Natural killer cell treated with Interleukin-12 subunit alpha and Interleukin-12 subunit beta and Interleukin-15 and Interleukin-18, amount 100 ng/mL, for 72 hours (primary cell): ENCODE results near the gene DUSP7. TPM values are rescaled to one million over a fixed set of nuclear protein-coding genes. Genes with fewer than 3 reads are reported as not detected.
"Not testable (repeated sequence)": the region's sequence is repeated elsewhere in the genome, so short reads cannot be mapped to it uniquely, and the experiment has no call there.

Experiments
- ATAC-seq, 2 donors: fragments of 150-1000 bp; cut with Tn5 transposase in 1 of 2; sonication (Bioruptor Pico), chemical (Tn5 transposase) in 1 of 2; 2 replicates each; pipeline ENCODE4 v1.10.0; 2021
- DNase-seq: peaks from one replicate; pipeline ENCODE4 v3.0.0; 2022; ENCODE audit warnings: low spot score
- H3K27ac Mint-ChIP-seq, 2 donors: 1 replicate in 1 of 2; 2 replicates in 1 of 2; pipeline ENCODE4 v1.8.0; 2022; ENCODE audit warnings: mixed read lengths in 2 of 2, mild to moderate bottlenecking in 1 of 2, moderate library complexity in 1 of 2
- H3K27me3 Mint-ChIP-seq, 2 donors: 1 replicate in 1 of 2; 2 replicates in 1 of 2; pipeline ENCODE4 v1.8.0; 2022; ENCODE audit warnings: mixed read lengths in 2 of 2
- H3K36me3 Mint-ChIP-seq: one replicate; pipeline ENCODE4 v1.8.0; 2022; ENCODE audit warnings: mixed read lengths
- H3K4me1 Mint-ChIP-seq, 2 donors: 1 replicate in 1 of 2; 2 replicates in 1 of 2; pipeline ENCODE4 v1.8.0; 2022; ENCODE audit warnings: low read depth in 2 of 2, mixed read lengths in 2 of 2, mild to moderate bottlenecking in 1 of 2
- H3K4me3 Mint-ChIP-seq: one replicate; pipeline ENCODE4 v1.8.0; 2022; ENCODE audit warnings: mixed read lengths
- H3K9me3 Mint-ChIP-seq: 2 replicates; pipeline ENCODE4 v1.8.0; 2022; ENCODE audit warnings: mixed read lengths
- total RNA-seq, 2 donors: library from RNA; stranded (reverse); gene quantifications; one replicate each; pipeline ENCODE4 v1.2.3, GENCODE V29; 2022

The DUSP7 gene
- total RNA-seq, 2 donors from 2014 or later, result 19.4 to 31.0 TPM

DNA sequence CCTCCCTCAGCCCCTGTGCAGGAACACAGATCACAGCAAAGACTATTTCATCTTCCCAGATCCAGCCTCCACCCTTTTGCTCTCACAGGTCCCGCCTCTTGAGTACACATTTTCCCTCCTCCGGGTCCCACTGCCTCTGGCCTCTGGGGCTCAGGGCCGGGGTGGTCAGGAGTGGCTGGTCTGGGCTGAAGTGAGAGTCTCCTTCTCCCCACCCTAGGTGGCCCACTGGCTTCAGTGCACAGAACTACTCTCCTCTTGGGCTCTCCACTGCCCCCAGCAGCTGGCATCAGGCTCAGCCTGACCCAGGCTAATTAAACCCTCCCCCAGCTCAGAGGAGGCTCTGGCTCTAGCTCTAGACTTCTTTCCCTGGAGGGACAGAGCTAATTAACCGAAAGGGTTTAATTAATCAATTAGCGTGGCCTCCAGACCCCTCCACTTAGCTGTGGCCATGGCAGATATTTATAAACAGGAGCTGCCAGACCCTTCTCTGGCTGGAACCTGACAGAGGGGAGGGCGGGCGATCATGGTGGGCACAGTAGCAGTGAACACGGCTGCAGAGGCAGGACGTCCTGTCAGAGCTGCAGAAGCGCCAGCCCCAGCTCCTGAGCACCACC is 15.1 kb downstream of the DUSP7 start:
- no peak overlapping the region for H3K4me3 Mint-ChIP-seq
- ATAC-seq (no peak), DNase-seq (no peak)
- H3K27me3 Mint-ChIP-seq, result no peaks in the 10 kb centered on the region
- no peaks in the 10 kb centered on the region for H3K9me3 Mint-ChIP-seq
- no peaks in the 10 kb centered on the region for H3K4me1 Mint-ChIP-seq
- no peaks in the 10 kb centered on the region for H3K36me3 Mint-ChIP-seq
- peak overlapping the region in 1 of 2 donors; percentile 50 for H3K27ac Mint-ChIP-seq

DNA sequence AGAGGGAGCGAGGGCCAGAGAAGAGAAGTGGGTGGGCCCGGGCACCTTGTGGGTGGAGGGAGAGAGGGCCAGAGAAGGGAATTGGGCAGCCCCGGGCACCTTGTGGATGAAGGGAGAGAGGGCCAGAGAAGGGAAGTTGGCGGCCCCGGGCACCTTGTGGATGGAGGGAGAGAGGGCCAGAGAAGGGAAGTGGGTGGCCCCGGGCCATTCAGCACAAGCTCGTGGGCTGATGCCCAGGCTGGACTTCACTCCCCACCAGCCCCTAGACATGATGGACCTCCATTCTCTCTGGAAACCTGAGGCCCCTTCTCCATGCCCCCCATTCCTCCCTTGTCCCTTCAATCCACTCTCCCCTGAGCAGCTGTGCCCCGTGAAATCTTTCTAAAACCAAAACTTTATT is 15.8 kb downstream of the DUSP7 start:
- ATAC-seq (no peak), DNase-seq (no peak)
- no peaks in the 10 kb centered on the region for H3K27me3 Mint-ChIP-seq
- peak overlapping the region in 1 of 2 donors; percentile 50 for H3K27ac Mint-ChIP-seq
- H3K4me3 Mint-ChIP-seq, result no peak overlapping the region
- no peaks in the 10 kb centered on the region for H3K36me3 Mint-ChIP-seq
- H3K9me3 Mint-ChIP-seq, result no peaks in the 10 kb centered on the region
- no peaks in the 10 kb centered on the region for H3K4me1 Mint-ChIP-seq

DNA sequence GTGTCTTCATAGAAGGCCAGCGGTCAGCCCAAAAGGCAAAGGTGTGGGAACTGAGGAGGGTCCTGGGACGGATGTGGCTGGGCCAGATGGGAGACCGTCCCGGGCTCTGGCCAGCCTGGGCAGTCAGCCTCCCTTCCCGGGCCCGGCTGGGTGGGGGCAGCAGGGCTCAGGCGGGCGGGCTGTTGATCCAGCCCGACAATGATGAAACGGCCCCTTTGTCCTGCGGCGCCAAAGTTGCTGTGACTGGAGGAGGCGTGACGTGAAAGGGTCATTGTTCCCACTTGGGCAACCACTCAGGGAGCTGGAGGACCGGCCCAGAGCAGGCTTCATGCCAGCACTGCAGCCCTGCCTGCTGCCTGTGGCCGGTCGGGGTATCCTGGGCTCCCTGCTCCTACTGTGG is 16.5 kb downstream of the DUSP7 start:
- DNase-seq (no peak), ATAC-seq (no peak)
- Mint-ChIP-seq H3K4me1 (no peaks in the 10 kb centered on the region), H3K27ac (no peak overlapping the region), H3K9me3 (no peaks in the 10 kb centered on the region), H3K4me3 (no peak overlapping the region), H3K27me3 (no peaks in the 10 kb centered on the region), H3K36me3 (no peaks in the 10 kb centered on the region)

DNA sequence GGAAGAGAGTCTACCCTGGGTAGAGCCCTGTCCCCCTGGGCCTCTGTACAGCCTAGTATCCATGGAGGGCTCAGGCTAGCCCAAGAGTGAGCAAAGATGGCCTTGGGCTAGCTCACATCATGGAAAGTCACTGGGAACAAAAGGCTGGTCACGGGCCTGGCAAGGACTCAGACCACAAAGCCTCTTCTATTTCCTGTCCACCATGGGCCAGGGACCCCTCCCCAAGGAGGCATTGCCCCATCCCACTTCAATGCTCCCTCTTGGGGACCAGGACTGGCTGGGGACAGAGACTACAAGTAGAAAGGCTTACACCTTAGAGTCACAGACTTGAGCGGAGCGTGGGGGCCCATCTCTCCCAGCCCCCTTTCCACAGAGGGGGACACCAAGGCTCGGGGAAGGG is 16.9 kb downstream of the DUSP7 start:
- Mint-ChIP-seq H3K4me3 (no peak overlapping the region), H3K4me1 (no peaks in the 10 kb centered on the region)

DNA sequence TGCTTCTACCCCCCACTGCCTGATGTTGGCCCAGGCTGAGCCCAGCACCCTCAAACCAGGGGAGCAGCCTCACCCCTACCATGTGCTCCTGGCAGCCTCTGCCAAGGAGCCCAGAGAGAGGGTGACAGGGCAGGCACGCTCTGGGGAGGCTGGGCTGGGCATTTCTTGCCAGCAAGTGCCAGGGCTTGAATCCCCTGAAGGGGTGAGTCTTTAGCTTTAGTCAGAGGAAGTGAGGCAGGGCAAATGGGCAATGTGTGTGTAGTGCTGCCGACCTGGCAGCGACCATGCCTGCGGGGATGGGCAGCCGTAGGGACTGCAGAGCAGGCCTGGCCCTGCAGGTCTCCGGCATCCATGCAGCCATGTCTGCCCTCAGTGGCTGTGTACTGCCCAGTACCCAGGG is 18.1 kb downstream of the DUSP7 start:
- ATAC-seq (no peak), DNase-seq (no peak)
- Mint-ChIP-seq H3K4me1 (no peaks in the 10 kb centered on the region), H3K9me3 (no peaks in the 10 kb centered on the region), H3K36me3 (no peaks in the 10 kb centered on the region), H3K27ac (no peak overlapping the region), H3K27me3 (no peaks in the 10 kb centered on the region), H3K4me3 (no peak overlapping the region)

More for the DNA sequence above, 16.9 kb downstream of the DUSP7 start:
- H3K27ac Mint-ChIP-seq, result no peak overlapping the region
- H3K36me3 Mint-ChIP-seq, result no peaks in the 10 kb centered on the region
- no peaks in the 10 kb centered on the region for H3K9me3 Mint-ChIP-seq
- ATAC-seq, result no peak
- no peaks in the 10 kb centered on the region for H3K27me3 Mint-ChIP-seq
- DNase-seq, result no peak

DNA sequence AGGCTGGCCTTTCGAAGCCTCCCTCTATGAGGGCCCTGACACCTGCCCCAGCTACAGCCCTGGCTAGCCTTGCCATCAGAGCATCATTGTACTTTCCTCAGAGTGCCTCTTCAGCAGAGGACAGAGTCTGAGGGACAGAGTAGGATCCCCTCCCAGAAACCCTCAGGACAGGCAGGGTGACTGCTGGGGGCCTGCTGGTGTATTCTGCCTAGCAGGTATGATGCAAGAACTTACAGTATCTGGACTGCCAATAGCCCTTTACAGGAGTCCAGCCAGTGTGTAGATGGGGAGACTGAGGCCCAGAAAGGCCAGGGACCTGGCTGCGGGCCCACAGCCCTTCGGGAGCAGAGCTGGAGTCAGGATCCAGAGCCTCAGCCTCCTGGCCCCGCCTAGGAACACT is 19.1 kb downstream of the DUSP7 start:
- Mint-ChIP-seq H3K4me1 (no peaks in the 10 kb centered on the region), H3K27ac (no peak overlapping the region), H3K9me3 (no peaks in the 10 kb centered on the region), H3K4me3 (no peak overlapping the region), H3K36me3 (no peaks in the 10 kb centered on the region), H3K27me3 (no peaks in the 10 kb centered on the region)
- ATAC-seq, result no peak
- DNase-seq, result no peak

DNA sequence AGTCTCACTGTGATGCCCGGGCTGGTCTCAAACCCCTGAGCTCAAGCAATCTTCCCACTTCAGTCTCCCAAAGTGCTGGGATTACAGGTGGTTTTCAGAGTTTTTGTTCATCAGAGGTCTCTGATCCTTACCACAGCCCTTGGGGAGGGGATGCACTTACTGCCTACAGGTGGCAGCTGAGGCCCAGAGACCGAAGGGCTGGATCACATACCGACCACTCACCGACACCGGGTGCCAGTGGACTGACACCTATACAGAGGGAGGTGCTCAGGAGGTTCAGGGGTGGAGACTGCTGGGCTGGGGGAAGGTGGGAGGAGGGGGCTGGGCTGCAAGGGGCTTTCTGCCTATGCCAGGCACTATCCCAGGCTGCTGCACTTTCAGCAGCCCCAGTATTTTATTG is 19.5 kb downstream of the DUSP7 start:
- DNase-seq, result no peak
- no peak overlapping the region for H3K27ac Mint-ChIP-seq
- H3K4me3 Mint-ChIP-seq, result no peak overlapping the region
- no peaks in the 10 kb centered on the region for H3K4me1 Mint-ChIP-seq
- no peaks in the 10 kb centered on the region for H3K9me3 Mint-ChIP-seq
- no peaks in the 10 kb centered on the region for H3K27me3 Mint-ChIP-seq
- H3K36me3 Mint-ChIP-seq, result no peaks in the 10 kb centered on the region
- no peak for ATAC-seq

DNA sequence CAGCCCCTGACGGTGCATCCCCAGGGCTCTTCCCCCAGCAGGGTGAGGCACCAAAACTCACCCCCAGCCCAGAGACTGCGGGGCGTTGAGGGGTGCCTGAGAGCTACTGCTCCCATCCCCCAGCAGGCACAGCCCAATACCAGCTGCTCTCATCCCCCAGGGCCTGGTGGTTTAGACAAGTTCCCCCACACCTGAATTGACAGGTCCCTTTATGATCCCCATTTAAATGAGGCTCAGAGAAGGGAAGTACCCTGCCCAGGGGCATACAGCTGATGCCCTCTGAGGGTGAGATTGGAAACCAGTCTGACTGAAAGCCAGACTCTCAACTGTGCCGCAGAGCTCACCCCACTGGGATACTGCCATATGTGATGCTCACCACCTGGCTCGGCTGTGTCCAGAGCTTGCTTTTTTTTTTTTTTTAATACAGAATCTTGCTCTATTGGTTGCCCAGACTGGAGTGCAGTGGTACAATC is 20.1 kb downstream of the DUSP7 start:
- Mint-ChIP-seq H3K4me3 (no peak overlapping the region), H3K27ac (no peak overlapping the region), H3K9me3 (no peaks in the 10 kb centered on the region), H3K27me3 (no peaks in the 10 kb centered on the region), H3K4me1 (no peaks in the 10 kb centered on the region), H3K36me3 (no peaks in the 10 kb centered on the region)
- no peak for DNase-seq
- ATAC-seq, result no peak

DNA sequence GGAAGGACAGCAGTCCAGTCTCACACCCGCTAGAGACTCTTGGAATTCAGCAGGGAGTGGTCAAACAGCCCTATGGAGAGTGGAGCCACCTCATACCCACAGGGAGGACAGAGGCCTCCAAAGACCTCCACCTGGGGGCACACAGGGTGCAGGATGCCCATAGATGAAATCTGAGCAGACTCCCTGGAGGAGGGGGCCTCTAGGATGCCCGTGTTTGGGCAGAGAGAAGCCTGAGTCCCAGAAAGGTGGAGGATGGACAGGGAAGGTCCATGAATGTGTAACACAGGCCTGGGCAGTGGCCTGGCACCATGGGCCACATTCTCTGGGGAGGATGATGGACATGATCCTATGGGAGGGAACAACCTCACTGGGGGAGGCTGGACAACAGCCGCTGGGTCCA is 21.7 kb downstream of the DUSP7 start:
- Mint-ChIP-seq H3K36me3 (no peaks in the 10 kb centered on the region), H3K4me3 (no peak overlapping the region), H3K4me1 (no peaks in the 10 kb centered on the region), H3K27me3 (no peaks in the 10 kb centered on the region), H3K27ac (no peak overlapping the region), H3K9me3 (no peaks in the 10 kb centered on the region)
- DNase-seq, result no peak
- ATAC-seq, result no peak

DNA sequence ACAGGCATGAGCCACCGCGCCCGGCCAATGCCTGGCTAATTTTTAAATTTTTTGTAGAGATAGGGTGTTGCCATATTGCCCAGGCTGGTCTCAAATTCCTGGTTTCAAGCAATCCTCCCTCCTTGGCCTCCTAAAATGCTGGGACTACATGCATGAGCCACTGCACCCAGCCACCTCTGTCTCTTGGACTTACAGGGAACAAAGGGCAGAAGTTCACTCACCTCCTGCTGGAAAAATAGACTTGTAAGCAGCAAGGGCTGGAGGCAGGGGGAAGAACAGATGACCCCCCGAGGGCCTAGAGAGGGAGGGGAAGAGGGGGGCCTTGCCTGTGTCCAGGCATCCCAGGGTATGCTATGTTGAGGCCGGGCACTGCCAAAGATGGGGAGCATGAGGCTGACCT is 22.2 kb downstream of the DUSP7 start:
- ATAC-seq, result no peak
- H3K27me3 Mint-ChIP-seq, result no peaks in the 10 kb centered on the region
- DNase-seq, result no peak
- H3K4me1 Mint-ChIP-seq, result no peaks in the 10 kb centered on the region
- H3K27ac Mint-ChIP-seq, result no peak overlapping the region
- no peak overlapping the region for H3K4me3 Mint-ChIP-seq
- no peaks in the 10 kb centered on the region for H3K36me3 Mint-ChIP-seq
- no peaks in the 10 kb centered on the region for H3K9me3 Mint-ChIP-seq

DNA sequence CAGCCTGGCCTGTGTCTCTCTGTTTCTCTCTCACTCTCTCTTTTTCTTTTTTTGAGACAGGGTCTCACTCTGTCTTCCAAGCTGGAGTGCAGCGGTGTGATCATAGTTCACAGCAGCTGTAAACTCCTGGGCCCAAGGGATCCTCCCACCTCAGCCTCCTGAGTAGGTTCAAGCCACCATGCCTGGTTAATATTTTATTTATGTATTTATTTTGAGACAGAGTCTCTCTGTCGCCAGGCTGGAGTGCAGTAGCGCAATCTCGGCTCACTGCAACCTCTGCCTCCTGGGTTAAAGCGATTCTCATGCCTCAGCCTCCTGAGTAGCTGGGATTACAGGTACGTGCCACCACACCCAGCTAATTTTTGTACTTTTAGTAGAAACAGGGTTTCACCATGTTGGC is 22.6 kb downstream of the DUSP7 start:
- H3K4me3 Mint-ChIP-seq, H3K27me3 Mint-ChIP-seq, H3K4me1 Mint-ChIP-seq, H3K36me3 Mint-ChIP-seq, ATAC-seq, H3K9me3 Mint-ChIP-seq, DNase-seq: not testable (repeated sequence)
- peak overlapping the region in 1 of 2 donors; percentile 18 for H3K27ac Mint-ChIP-seq

DNA sequence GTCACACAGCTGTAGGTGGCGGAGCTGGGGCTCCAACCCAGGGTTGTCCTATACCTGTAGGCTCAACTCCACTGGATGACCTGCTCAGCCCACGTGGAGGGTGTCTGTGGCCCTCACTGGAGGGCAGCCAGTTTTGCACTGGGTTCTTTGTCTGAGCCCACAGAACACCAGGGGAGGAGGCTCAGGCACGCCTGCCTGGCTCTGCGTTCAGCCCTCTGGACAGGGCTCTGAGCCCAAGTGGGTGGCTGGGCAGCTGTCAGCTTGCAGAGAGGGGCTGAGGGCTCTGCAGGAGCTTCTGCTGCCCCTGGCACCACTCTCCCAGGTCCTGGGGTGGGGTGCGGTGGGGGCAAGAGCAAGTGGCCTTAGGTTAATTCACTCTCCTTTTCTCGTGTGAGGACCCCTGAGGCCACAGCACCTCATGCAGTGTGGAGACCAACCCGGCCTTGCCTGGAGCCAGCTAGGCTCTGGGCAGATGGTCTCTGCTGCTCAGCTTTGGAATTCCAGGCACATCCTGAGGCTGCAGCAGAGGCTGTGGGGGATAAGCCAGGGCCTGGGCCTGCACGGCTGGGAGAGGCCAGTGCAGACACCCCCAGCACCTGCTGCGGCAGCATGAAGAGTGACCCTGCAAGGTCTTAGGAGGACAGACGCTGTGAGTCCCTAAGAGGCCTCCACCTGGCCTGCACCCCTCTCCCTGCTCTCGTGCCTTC is 23.5 kb downstream of the DUSP7 start:
- Mint-ChIP-seq H3K27ac (no peak overlapping the region), H3K4me3 (no peak overlapping the region), H3K4me1 (no peaks in the 10 kb centered on the region), H3K36me3 (no peaks in the 10 kb centered on the region), H3K9me3 (no peaks in the 10 kb centered on the region), H3K27me3 (no peaks in the 10 kb centered on the region)
- DNase-seq (no peak), ATAC-seq (no peak)

DNA sequence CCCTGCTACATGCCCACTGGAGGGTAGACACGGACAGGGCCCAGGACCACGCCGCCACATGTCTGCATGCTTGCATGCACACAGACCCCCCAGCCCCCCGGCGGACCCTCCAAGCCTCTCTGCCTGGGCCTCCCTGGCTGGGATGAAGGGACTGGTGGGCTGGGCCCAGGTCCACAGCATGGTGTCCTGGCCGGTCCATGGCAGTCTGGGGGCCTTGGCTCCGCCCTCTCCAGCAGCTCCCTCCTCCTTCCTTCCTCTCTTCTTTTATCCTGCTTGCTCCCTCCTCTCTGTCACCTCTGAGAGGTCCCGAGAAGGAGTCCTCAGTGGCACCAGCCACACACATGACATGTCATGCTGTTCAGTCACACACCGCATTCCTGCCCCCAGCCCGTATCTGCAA is 24.5 kb downstream of the DUSP7 start:
- H3K4me1 Mint-ChIP-seq, result no peaks in the 10 kb centered on the region

DNA sequence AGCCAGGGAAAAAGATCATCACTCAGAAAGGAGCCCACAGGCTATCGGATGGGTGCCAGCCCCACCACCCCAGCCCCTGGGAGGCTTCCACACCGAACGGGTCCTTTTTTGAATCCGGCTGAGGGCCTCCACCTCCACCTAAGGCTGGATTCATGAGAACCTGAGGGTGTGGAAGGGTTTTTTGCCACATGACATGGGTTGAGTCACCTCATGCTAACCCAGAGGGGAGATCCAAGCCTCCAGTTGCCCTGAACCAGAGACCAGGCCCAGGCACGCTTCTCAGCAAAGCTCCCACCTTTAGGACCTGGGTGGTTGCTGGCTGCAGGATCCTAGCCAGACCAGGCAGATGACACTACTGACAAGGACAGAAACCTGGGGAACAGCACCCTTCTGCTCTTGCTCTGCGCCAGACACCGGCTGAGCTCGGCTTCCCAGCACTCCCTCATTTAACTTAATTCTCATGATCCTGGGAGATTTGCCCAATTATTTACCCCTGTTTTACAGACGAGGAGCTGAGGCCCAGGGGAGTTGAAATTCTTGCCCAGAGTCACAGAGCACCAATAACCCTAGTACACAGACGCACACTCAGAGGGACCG is 25.6 kb downstream of the DUSP7 start:
- DNase-seq, result no peak
- no peaks in the 10 kb centered on the region for H3K4me1 Mint-ChIP-seq
- H3K27me3 Mint-ChIP-seq, result no peaks in the 10 kb centered on the region
- no peaks in the 10 kb centered on the region for H3K36me3 Mint-ChIP-seq
- H3K4me3 Mint-ChIP-seq, result no peak overlapping the region
- no peak overlapping the region for H3K27ac Mint-ChIP-seq
- ATAC-seq, result no peak
- no peaks in the 10 kb centered on the region for H3K9me3 Mint-ChIP-seq

More for the DNA sequence above, 24.5 kb downstream of the DUSP7 start:
- H3K27me3 Mint-ChIP-seq, result no peaks in the 10 kb centered on the region
- ATAC-seq, result no peak
- no peaks in the 10 kb centered on the region for H3K9me3 Mint-ChIP-seq
- no peak overlapping the region for H3K27ac Mint-ChIP-seq
- DNase-seq, result no peak
- H3K36me3 Mint-ChIP-seq, result no peaks in the 10 kb centered on the region
- H3K4me3 Mint-ChIP-seq, result no peak overlapping the region
